GM21423 (cell line): ENCODE results near the gene PAK6.

ENCODE experiments used
- ATAC-seq: cut with Tn5 transposase; IDR thresholded peaks from one replicate; pipeline ENCODE4 v1.9.1; 2021; ENCODE audit warnings: mild to moderate bottlenecking, moderate library complexity; ENCODE audit not compliant: unreplicated experiment

The PAK6 gene

DNA sequence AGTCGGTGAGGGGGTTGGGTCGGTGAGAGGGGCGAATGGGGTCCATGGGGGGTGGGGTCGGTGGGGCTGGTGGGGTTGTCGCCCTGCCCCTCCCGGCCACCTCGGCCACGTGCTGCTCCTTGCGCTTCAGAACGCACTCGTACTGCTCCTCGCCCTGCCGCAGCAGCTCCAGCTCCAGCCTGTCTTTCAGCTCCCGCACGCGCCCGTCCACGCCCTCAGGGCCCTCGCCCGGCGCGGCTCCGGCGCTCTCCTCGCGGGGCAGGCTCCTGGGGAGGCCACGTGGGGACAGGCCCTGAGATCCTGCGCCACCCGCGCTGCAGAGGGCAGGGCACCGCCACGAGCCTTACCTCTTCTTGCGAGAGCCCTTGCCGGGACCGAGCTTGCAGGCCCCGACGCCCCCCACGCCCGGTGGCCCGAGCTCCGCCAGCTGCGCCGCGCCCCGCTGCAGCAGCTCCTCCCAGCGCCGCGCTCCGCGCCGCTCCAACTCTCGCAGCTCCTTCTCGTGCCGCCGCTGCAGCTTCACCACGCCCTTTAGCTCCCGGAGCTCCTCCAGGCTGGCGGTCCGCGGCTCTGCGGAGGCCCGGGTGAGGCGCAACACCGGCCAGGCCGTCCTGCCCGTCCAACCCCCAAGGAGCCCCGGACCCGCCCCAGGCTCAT, 52.2 kb downstream of the PAK6 start:
- no peak for ATAC-seq

DNA sequence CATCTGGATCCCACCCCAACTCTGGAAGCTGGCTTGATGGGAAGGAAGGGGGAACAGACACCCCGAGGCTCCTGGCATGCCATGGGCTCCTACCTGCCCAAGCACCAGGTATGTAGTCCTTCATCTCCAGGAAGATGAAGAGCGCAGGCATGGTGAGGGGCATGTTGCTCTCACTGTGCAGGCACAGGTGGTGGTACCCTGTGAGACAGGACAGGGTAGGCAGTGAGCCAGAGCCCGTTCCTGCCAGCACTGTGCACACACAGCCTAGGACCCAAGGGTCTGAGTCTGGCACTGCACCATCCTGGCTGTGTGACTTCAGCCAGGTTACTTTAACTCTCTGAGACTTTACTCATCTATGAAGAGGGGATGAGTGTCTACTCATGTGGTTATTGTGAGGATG, 53.4 kb downstream of the PAK6 start:
- ATAC-seq = no peak

DNA sequence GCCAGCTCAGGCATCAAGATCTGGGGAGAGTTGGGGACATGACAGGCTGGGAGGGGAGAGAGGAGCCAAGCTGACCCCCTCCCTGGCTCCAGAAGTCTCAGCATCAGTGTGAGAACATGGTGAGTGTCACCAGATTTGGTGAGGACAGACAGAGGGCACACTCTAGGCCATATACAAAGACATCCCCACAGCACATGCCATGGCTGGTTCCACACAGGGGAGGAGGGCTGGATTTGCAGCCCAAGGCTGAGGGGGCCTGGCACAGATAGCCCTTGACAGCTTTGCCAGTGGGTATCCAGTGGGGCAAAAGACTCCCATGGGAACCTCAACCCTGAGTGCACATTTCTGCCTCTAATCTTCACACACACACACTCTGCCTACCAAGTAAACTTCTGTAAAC, 54.1 kb downstream of the PAK6 start:
- ATAC-seq = no peak

DNA sequence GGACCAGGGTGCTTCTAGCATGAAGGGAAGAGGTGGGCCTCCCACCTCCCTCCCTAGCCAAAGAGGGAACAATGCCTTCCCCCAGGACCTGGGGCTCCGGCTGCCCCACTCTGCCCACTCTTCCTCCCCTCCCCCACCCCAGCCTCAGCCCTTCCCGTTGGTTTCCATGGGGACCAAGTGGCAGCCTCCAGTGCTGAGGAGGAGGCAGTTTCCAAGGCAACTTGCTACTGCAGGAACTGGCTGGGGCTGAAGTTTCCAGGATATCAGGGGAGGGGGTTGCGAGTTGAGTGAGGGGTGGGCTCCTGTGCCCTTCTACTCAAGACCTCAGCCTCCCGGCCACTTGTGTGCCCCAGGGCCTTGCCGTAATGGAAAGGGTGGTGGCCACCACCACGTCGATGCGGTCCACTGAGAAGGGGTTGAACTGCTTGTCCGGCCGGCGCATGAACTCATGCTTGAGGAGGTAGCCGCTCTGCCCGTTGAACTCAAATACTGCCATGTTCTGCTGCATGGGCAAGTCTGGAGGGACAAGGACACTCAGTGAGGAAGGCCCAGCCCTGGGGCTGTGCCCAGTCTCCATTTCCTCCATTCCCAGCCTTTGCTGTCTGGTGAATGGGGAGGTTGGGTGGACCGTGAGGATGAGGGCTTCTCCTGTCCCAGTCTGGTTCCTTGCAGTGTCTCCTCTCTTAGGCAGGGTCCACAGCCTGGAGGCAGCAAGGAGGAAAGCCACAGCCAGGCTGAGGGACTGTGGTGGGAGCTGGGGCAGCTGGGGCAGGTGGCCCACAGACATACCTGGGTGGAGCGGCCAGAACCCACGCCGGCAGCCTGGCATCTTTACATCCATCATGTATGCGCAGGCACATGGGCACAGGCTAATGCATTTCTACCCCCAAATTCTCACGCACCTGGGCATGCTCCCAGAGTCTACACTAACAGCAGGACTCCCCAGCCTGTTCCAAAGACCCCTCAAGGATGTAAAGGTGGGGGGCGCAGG, 55.3 kb downstream of the PAK6 start:
- no peak for ATAC-seq

DNA sequence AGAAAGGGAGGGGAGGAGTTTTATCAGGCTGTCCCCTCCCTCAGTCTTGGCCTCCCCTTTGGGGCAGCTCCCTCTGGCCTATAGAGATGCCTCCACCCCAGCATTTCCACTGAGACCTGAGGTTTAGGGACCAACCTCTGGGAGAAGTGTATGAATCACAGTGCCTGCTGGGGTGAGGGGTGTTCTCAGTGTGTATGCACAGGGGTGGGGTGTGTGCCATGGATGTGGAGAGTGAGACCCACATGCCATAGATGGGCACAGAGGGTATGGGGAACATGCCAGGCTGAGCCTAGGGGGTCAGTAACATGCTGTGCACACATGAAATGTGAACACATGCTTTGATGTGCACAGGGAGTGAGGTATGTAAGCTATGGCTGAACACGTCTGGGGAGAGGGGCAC, 56.4 kb downstream of the PAK6 start:
- ATAC-seq = no peak

DNA sequence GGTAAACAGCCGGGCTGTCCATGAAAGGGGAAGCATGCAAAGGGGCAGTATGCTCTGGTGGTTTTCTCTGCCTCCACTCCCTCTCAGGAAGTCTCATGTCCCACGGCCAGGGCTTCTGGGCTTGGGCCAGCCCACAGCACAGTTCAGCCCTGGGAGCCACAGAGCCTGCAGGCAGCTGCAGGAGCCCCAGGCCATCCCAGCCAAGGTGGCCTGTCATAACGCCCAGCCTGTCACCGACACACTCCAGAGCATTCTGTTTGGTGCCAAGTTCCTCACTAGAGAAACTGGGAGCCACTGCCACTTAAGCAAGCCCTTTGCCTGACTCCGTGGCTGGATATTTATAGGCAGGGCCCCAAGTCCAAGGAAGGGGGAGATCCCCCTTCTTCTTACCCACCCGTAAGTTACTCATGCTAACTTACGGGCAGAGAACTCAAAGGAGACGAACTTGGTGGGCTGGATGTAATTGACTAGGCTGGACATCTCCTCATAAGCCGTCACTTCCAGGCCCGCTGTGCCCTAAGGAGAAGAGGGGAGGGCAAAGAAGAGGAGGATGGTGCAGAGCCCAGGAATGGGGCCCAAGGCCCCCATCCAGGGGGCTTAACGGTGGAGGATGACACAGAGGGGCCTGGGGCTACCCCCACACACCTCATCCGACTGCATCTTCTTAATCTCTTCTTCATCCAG, 57.2 kb downstream of the PAK6 start:
- ATAC-seq = no peak

DNA sequence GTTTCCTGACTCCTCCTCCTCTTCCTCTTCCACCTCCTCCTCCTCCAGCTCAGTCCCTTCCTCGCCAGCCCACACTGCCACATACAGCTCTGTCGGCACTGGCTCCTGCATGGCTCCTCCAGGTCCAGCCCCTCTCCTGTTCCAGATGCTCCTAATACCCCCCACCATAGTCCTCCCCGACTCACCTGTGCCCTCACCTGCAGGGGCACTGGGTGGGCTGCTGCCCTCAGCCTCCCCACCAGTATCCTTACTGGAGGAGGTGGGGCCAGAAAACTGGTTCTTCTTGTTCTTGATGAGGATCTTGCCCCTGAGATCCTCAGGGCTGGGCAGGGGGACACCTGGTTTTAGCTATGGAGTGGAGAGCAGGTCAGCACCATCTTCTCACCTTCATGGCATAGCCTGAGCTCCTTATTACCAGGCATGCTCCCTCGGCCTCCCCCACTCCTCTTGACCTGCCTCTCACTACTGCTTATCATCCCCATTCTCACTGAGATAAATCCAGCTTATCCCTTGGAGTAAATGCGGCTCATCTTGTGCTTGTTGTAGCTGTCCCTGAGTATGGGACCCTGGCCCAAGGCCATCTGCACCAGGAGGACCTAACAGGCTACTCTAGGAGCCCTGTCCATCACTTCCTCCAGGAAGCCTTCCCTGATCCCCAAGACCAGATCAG, 57.8 kb downstream of the PAK6 start:
- no peak for ATAC-seq

DNA sequence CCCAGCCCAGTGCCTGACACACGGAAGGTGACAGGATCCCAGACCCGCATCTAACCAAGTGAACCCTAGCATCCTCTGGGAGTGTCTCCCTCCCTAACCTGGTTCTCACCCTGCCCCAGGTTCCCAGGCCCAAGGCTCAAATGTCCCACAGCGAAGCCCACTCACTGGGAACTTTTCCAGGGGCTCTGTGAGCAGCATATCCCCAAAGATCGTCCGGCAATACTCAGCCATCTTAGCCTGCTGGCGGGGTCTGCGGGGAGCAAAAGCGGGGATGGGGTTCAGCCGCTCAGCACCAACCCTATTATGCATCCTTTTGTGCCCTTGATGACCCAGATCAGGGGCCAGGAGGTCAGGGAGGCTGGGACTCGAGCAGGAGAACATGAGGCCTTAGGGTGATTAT, 58.5 kb downstream of the PAK6 start:
- ATAC-seq = no peak

DNA sequence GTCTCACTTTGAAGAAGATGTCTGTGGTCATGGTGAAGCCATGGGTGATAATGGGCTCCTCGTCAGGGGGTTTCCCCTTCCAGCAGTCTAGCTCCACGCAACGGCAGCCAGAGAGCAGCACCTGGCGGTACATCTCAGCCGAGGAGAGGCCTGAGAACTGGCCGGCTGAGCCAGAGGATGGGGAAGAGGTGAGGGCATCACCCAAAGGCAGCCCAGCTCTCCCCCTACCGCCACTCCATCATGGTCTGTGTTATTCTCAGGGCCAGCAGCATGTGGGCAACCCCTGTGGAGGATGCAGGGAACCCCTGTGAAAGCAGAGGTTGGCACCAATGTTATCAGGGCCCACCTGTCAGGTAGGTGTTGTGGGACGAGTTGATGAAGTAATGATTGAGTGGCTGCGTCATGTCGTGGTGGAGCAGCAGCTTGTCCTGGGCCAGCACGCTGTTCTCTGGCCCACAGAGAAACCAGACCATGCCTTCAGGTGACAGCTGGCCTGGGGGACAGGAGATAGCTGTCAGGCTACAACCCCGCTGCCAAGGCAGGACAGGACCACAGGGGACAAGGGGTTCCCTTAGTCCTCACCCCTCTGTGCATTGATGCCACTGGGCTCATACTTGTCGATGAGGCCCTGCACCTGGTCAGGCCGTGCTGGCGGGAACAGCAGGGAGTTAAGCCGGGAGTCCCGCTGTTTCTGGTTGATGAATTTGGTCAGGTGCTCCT, 59.5 kb downstream of the PAK6 start:
- ATAC-seq = no peak

DNA sequence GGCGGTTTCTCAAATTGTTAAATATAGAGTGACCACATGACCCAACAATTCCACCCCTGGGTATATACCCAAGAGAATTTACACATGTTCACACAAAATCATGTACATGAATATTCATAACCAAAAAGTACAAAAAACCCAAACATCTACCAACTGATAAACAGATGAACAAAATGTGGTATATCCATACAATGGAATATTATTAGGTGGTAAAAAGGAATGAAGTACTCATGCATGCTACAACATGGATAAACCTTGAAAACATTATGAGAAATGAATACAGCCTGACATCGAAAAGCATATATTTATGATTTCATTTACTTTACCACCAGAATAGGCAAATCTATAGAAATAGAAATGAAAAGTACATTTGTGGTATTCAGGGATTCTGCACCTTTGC, 61.5 kb downstream of the PAK6 start:
- ATAC-seq = no peak

DNA sequence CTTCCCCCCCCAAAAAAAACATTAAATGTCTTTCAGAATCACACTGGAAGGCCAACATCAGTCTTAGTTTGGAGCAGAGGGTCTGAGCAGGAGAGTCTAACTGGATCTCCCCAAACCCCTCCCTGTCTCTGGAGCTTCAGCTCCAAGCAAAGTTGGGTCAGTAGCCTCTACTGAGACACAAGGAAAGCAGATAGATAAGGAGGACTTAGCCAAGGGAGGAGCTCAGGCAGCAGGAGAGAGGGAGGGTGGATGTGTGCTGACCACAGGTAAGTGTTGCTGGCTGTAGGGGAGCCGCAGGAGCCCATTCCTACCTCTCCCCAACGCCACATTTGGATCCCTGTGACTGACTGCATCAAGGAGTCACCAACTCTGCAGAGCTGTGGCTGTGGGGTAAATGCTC, 61.9 kb downstream of the PAK6 start:
- no peak for ATAC-seq

DNA sequence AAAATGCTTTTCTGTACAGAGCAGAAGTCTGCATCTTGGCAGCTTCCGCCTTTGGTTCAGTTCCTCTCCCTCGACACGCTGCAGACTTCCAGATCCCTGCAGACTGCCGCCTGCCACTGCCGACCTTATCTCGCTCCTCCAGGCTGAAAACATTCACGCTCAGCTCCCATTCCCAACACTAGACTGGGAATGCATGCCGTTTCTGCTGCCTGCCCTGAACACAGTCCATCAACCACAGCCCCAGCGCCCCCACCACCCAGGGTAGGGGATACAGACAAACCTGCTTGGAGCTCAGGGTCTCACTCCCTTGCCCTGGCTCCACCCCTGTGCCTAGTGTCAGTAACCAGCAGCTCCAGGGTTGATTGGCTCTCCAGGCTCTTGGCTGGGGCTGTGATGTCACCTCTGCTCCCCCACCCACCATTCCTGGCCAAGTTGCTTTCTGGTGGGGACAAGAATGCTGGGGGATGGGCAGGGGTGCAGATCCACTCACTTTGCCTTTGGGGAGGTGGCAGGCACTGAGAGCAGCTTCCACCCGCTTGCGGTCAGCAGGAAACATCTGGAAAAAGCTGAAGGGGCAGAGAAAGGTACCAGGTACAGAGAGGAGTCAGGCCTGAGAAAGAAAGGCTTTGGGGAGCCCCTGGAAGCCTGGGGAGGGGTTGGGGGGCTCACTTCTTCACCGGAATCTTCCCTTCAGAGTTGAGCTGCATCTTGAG, 62.8 kb downstream of the PAK6 start:
- ATAC-seq = no peak

DNA sequence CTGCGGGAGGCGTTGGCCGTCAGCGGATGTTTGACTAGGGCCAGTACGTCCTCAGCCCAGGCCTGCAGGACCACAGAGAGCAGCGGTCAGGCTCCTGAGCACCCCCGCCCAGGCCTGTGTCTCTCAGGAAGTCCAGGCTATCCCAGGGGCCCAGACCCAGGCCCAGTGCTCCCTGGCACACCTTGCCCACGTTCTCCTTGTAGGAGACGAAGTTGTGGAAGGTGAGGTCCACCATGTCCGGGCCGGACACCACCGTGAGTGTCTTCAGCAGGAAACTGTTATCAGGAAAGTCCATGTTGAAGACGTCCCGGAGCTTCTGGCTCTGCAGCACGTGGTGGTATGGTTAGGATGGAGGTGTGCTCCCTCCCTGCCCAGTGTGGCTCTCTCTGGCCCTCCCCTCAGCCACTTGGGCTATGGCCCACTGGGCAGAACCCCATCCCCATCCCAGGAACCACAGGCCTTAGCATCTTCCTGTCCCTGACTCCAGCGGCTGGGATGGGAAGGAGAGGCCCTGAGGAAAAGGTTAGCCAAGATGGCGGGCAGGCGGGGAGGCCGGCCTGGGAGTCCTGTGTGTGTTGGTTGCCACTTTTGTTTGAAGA, 63.5 kb downstream of the PAK6 start:
- no peak for ATAC-seq

DNA sequence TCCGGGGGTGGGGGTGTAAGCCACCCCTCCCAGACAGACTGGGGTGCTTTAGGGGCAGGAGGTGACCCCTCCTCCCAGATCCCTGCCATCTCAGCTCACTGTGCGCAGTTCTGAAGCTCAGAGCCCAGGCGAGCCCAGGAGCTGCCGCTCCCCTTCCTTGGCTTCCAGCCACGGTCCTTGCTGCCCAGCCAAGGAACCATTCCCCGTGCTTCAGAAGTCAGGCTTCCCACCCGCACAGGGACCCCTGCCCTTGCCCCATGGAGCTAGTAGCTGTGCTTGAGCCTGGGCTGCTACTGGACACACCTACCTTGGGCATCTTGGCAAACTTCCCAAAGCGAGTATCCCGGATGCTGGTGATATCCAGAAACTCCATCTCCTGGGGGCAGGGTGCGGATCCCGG, 64.1 kb downstream of the PAK6 start:
- no peak for ATAC-seq

DNA sequence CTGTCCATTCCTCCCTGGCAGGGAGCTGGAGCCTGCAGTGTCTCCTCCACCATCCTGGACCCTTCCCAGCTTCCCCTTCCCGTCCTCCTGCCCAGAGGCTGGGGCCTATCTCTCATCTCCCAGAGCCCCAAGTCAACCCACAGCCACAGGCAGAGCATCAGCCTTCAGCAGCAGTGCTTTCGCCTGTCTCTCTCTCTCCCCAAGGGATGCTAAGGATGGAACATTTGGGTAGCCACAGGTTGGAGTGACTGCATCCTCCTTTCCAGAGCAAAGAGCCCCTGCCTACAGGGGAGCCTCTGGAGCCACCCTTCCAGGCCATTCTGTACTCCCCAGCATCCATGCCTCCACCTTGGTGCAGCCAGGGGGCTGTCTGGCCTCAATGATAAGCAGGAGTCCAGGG, 64.7 kb downstream of the PAK6 start:
- ATAC-seq = no peak

DNA sequence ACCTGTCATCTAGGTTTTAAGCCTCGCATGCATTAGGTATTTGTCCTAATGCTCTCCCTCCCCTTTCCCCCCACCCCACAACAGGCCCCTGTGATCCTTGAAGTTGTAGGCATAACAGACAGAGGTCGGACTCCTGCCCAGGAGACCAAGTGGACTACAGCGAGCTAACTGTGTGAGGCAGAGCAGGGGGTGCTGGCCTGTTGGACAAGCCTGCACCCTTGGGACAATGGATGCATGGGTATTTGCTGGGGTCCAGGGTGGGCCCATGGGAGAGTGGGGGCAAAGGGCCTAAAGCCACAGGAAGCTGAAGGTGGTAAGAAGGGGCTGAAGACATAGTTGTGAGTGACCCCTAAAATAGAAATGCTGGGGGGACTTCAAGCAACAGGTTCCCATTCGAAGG, 66.4 kb downstream of the PAK6 start:
- no peak for ATAC-seq

DNA sequence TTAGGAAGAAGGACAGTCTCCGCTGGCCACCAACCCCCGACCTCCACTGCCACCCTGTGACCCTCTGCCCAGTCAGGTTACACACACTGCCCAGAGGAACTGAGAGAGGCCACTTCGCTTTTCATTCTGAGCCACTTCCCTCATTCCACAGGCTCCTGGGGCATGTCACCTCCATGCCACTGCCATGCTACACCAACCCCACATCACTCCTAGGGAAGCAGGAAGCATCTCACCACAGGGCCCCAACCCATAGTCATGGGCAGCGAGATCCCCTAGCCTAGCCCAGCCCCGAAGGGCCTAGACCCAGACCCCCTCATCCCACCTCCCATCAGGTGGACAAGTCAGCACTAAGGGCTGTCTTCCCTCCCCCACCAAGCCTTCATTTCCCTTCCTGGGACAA, 67.5 kb downstream of the PAK6 start:
- no peak for ATAC-seq

DNA sequence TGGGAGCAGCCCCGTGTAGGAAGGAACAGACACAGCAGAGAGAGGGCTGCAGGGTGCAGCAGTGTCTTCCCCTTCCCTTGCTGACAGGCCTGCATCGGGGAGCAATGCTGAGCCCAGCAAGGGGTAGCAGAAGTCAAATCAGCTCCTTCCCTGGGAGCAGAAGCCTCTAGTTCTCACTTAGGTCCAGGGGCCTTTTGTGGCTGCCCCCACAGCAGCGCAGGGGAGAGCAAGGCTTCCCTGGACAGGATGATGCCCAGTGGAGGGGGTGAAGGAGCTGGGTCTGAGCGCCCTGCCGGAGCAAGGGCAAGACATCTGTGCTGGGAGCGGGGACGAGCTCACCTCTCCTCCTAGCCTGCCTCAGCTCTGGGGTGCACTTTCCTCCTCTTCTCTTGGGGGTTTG, 68.0 kb downstream of the PAK6 start:
- no peak for ATAC-seq

DNA sequence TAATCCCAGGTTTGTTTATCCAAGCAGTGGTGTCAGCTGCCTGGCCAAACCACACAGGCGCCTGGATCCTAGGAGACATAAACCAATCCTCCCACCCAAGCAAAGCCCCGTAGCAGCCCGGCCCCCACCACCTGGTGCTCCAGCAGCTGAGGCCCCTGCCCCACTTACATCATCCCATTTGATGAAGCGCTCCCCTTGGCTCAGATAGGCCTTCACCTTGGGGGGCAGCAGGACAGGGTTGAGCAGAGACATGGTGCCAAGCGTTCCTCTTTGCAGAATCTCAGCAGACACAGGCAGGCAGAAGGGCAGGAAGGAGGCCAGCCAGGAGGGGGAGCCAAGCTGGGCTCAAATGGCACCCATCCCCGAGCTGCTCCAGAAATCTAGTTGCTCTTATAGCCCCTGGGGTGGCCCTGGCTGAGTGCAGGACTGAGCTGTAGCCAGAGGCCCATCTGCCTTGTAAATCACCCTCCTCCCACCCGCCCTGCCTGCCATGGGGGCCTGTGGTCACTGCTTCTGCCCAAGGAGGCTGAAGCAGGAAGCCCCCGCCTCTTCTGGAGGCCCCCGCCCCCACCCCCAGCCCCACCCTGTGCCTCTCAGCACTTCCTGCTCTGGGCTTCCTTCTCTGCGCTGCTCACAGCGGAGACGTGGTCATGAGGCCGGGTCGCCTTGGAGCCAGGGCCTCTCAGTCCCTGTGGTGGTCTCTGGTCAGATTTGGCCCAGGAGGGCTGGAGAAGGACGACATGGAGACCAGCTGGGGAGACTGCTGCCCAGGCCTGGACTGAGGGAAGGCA, 68.8 kb downstream of the PAK6 start, which contains the start of gene PLCB2:
TSS of gene PLCB2 (minus strand) at position 515 of the 791 bp plus-strand sequence. CDS start at position 252, 263 bp downstream.
- ATAC-seq = peak; percentile 52
